K562 (cell line): Measurements from ENCODE around the gene TGM5. TPM values are rescaled to one million over a fixed set of nuclear protein-coding genes. Genes with fewer than 3 reads are reported as not detected.
A peak's percentile ranks its signal among the peaks of the same experiment; 100 is the strongest.

Experiments used
- ATAC-seq: fragments of 200-7000 bp; cut with Tn5 transposase; 3 replicates; pipeline ENCODE4 v1.9.1; 2020; ENCODE audit warnings: moderate library complexity
- BruUV-seq: library from RNA; stranded (reverse); fragments of 400-500 nt; replicated peaks from 2 replicates; lab custom pipeline; 2021; lab: Mats Ljungman, UMichigan
- CTCF ChIA-PET: fragments of 300-600 bp; formaldehyde crosslinking; extraction: SDS; loops from one replicate; lab custom pipeline; 2021; ENCODE audit warnings: low intra/inter-chr PET ratio; lab: Yijun Ruan, JAX
- POLR2A ChIA-PET: fragments of 300-600, 350-650 bp; sonication (Branson Sonifier 250); formaldehyde crosslinking; extraction: SDS; loops from one replicate; lab custom pipeline; 2021; ENCODE audit warnings: antibody characterized with exemption, inconsistent platforms; lab: Yijun Ruan, JAX
- DNase-seq, 4 experiments: peaks; one replicate each; pipeline versions ENCODE4 v3.0.0 to v3.0.0-alpha.2; 2011 to 2018; ENCODE audit warnings: low spot score in 3 of 4, mixed read lengths in 3 of 4; ENCODE audit errors: extremely low read depth in 1 of 4
- FAIRE-seq: peaks from 2 replicates; lab custom pipeline; 2011; peaks lifted over from hg19 to GRCh38; lab: Jason Lieb, UNC
- H2AFZ ChIP-seq: 2 replicates; pipeline ENCODE4 v1.6.0; 2011; ENCODE audit warnings: low read depth, low read length, control low read depth, inconsistent platforms
- H3K27ac ChIP-seq: fragments of 200-600 bp; 3 replicates; pipeline ENCODE4 v1.8.0; 2011; ENCODE audit warnings: low read depth, mild to moderate bottlenecking, control low read depth, inconsistent platforms, low read length, moderate library complexity, mixed read lengths; ENCODE audit errors: extremely low read depth
- H3K27me3 ChIP-seq, 2 experiments: fragments of 300-600 bp in 1 of 2; 2 replicates in 1 of 2; 3 replicates in 1 of 2; pipeline versions ENCODE4 v1.6.0 to v1.8.0; 2011; ENCODE audit warnings: inconsistent platforms in 2 of 2, low read length in 2 of 2, mild to moderate bottlenecking in 1 of 2, mixed read lengths in 1 of 2, moderate library complexity in 1 of 2; ENCODE audit not compliant: control insufficient read depth in 2 of 2, insufficient read depth in 2 of 2
- H3K36me3 ChIP-seq: fragments of 300-600 bp; 3 replicates; pipeline ENCODE4 v1.8.0; 2011; ENCODE audit warnings: mild to moderate bottlenecking, low read length, inconsistent platforms; ENCODE audit not compliant: control insufficient read depth, insufficient read depth
- H3K4me1 ChIP-seq, 2 experiments: fragments of 200-600 bp in 1 of 2; replicated peaks in 1 of 2; 2 replicates in 1 of 2; 3 replicates in 1 of 2; pipeline versions ENCODE4 v1.5.1 to v1.8.0; 2011; ENCODE audit warnings: inconsistent platforms in 2 of 2, low read length in 2 of 2, mild to moderate bottlenecking in 1 of 2, mixed read lengths in 1 of 2, moderate library complexity in 1 of 2; ENCODE audit not compliant: control insufficient read depth in 2 of 2, insufficient read depth in 2 of 2
- H3K4me2 ChIP-seq: 2 replicates; pipeline ENCODE4 v1.6.1; 2011; ENCODE audit warnings: low read length, control low read depth, inconsistent platforms, mixed read lengths; ENCODE audit not compliant: insufficient read depth
- H3K4me3 ChIP-seq: fragments of 200-600 bp; sonication (generic), shearing (Covaris generic); 2 replicates; pipeline ENCODE4 v1.5.1; 2016; ENCODE audit warnings: control low read depth, inconsistent platforms
- H3K79me2 ChIP-seq: fragments of 200-600 bp; 3 replicates; pipeline ENCODE4 v1.8.0; 2011; ENCODE audit warnings: low read length, inconsistent platforms; ENCODE audit not compliant: control insufficient read depth, insufficient read depth
- H3K9ac ChIP-seq, 2 experiments: 2 replicates each; pipeline versions ENCODE4 v1.6.0 to v1.6.1; 2011; ENCODE audit warnings: low read depth in 2 of 2, low read length in 2 of 2, control low read depth in 1 of 2, inconsistent platforms in 1 of 2, mild to moderate bottlenecking in 1 of 2, mixed read lengths in 1 of 2; ENCODE audit not compliant: insufficient read depth in 1 of 2
- H3K9me1 ChIP-seq: one replicate; pipeline ENCODE4 v1.6.0; 2011; ENCODE audit warnings: inconsistent platforms, mild to moderate bottlenecking, low read length, moderate library complexity; ENCODE audit not compliant: control insufficient read depth, insufficient read depth
- H3K9me3 ChIP-seq: replicated peaks from 2 replicates; pipeline ENCODE4 v1.5.1; 2011; ENCODE audit warnings: low read depth, low read length, inconsistent platforms; ENCODE audit not compliant: control insufficient read depth, insufficient read depth
- H4K20me1 ChIP-seq: replicated peaks from 2 replicates; pipeline ENCODE4 v1.6.1; 2011; ENCODE audit warnings: low read length, inconsistent platforms, mixed read lengths; ENCODE audit not compliant: control insufficient read depth, insufficient read depth
- ADNP ChIP-seq: fragments of 200-800 bp; sonication (Bioruptor generic); IDR thresholded peaks from 2 replicates; pipeline ENCODE4 v1.6.1; 2016; ENCODE audit warnings: missing genetic modification characterization, missing compliant biosample characterization
- FOXA3 ChIP-seq, 2 experiments: fragments of 450-650 bp in 1 of 2; sonication (generic) in 1 of 2; formaldehyde crosslinking; IDR thresholded peaks in 1 of 2; conservative IDR thresholded peaks in 1 of 2; 2 replicates each; pipeline versions ENCODE4 v1.4.0 to v1.8.0; 2020 to 2022; ENCODE audit warnings: mild to moderate bottlenecking in 2 of 2, missing genetic modification reagents in 1 of 2
- HNRNPUL1 ChIP-seq: fragments of 200-400 bp; formaldehyde crosslinking; IDR thresholded peaks from 2 replicates; pipeline ENCODE4 v1.6.1; 2017; ENCODE audit warnings: low read length
- HSF4 ChIP-seq: fragments of 250-450 bp; sonication (Bioruptor Pico); IDR thresholded peaks from 2 replicates; pipeline ENCODE4 v2.1.2; 2022; ENCODE audit warnings: mild to moderate bottlenecking, moderate library complexity, borderline replicate concordance
- PTRF ChIP-seq: fragments of 450-650 bp; IDR thresholded peaks from 2 replicates; pipeline ENCODE4 v1.6.1; 2016; ENCODE audit warnings: mild to moderate bottlenecking, missing genetic modification characterization, missing compliant biosample characterization
- SMC3 ChIP-seq: conservative IDR thresholded peaks from 2 replicates; pipeline ENCODE4 v1.6.1; 2011; ENCODE audit warnings: low read depth, low read length, improper control_type of control experiment; ENCODE audit not compliant: insufficient read depth
- SRSF7 ChIP-seq: fragments of 200-400 bp; formaldehyde crosslinking; optimal IDR thresholded peaks from 2 replicates; pipeline ENCODE3; 2017; ENCODE audit warnings: mild to moderate bottlenecking, low read depth, low read length
- ZBTB7A ChIP-seq: IDR thresholded peaks from 2 replicates; pipeline ENCODE4 v1.6.1; 2011; ENCODE audit warnings: low read depth, mild to moderate bottlenecking, low read length, moderate library complexity, borderline replicate concordance; ENCODE audit not compliant: control insufficient read depth
- ZFX ChIP-seq: sonication (generic); formaldehyde crosslinking; IDR thresholded peaks from 2 replicates; pipeline ENCODE4 v1.8.0; 2022; ENCODE audit warnings: mild to moderate bottlenecking, missing genetic modification reagents, moderate library complexity
- ZNF12 ChIP-seq: sonication (generic); formaldehyde crosslinking; IDR thresholded peaks from 2 replicates; pipeline ENCODE4 v1.4.0; 2020; ENCODE audit warnings: mild to moderate bottlenecking, missing genetic modification reagents
- ZNF316 ChIP-seq: fragments of 450-650 bp; IDR thresholded peaks from 2 replicates; pipeline ENCODE4 v1.6.1; 2016
- WGBS: fragments of 100-300 bp; shearing (Covaris generic); methylation state at CpG from one replicate; pipeline ENCODE4 v1.1.6; 2016; ENCODE audit warnings: low coverage, mixed read lengths; ENCODE audit not compliant: insufficient coverage; ENCODE audit errors: missing lambda C conversion rate; 5-methylcytosine and 5-hydroxymethylcytosine counted together
- in situ Hi-C: fragments of 300-500 bp; cut with MboI; formaldehyde crosslinking; loops from 4 replicates; pipeline ENCODE4 v1.15.0; 2018; ENCODE audit warnings: inconsistent platforms, mixed read lengths
- intact Hi-C: fragments of 100-400 bp; cut with micrococcal nuclease; formaldehyde crosslinking; loops from 2 replicates; pipeline ENCODE4 v1.14.2; 2022
- polyA plus RNA-seq, 8 experiments: library from polyadenylated mRNA; depleted of rRNA in 4 of 8; stranded (reverse) in 5 of 8; unstranded in 3 of 8; fragments of >200 nt; fragmentation: Nextera tagmentation in 2 of 8; fragmentation: Illumina TruSeq in 1 of 8; extraction: Ambion mirVana in 2 of 8; extraction: Trizol in 1 of 8; gene quantifications; 2 replicates each; pipeline versions ENCODE4 v1.2.1 to v1.2.3, GENCODE V29; 2011 to 2014; ENCODE audit warnings: inconsistent platforms in 1 of 8, missing spikeins in 1 of 8
- total RNA-seq, 7 experiments: library from RNA; depleted of rRNA in 6 of 7; stranded (reverse); fragments of >200 nt in 6 of 7; fragmentation: Illumina TruSeq in 2 of 7; extraction: Trizol in 2 of 7; gene quantifications; 2 replicates each; pipeline versions ENCODE4 v1.2.1 to v1.2.3, GENCODE V29; 2011 to 2021; ENCODE audit warnings: low replicate concordance in 1 of 7
- TF ChIP-seq, protein P1 (sequence below): fragments of 250-450 bp; sonication (Bioruptor Pico); IDR thresholded peaks from 2 replicates; pipeline ENCODE4 v1.8.0; 2021; ENCODE audit warnings: moderate library complexity, mild to moderate bottlenecking, inconsistent platforms

Gene TGM5
- total and polyA plus RNA-seq, 9 of the 15 experiments (the other 6 are each of a cell fraction or from before 2014, with no cell fraction given): 0.03 to 0.10 (median 0.07) TPM; not detected in 6

DNA sequence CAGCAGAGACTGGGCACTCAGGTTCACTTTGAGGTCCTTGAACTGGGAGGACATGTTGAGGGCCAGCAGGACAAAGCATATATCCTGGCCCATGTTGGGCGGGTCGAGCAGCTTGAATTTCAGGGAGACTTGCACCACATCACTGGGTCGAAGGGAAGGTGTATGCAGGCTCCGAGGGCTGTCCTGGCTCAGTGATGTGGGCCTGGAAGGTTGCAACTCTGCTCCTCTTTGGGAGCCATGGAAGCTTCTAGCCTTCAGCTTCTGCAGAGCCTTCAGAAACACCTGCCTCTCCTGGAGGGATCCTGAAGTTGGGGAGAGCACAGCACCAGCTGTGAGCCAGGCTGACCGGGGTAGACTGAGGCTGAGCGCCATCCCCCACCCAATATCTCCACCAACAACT, 31.2 kb downstream of the TGM5 start (continued):
- no peak for TF ChIP-seq HNRNPUL1
- TF ChIP-seq SRSF7: no peak
- TF ChIP-seq, protein P1, sequence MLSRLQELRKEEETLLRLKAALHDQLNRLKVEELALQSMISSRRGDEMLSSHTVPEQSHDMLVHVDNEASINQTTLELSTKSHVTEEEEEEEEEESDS (CRISPR knock-in tag): no peak

DNA sequence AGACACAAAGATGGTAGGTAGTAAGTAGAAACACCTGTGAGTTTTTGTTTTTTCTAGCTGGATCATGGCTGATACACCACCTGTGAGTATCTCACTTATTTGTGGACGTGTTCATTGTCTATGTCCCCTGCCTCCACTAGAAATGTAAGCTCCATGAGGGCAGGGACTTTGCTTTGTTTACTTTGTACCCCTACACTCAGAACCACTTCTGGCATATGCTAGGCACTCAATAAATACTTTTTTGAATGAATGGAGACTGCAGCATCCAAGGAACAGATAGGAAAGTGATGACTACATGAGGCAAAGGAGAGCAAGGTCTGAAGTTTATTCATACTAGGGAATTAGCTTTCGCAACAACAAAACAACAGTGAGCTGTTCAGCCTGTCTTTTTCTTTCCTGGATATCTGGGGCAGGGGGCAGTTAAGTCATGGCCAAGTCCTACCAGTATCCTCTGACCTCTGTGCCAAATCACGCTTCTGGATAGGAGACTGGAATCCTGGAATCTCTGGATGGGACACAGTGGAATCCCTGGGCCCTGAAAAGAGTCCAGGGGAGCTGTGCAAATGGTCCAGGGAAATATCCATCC, 34.3 kb downstream of the TGM5 start:
- in situ Hi-C loops: no loop called here
- Histone ChIP-seq H3K4me3 (no peak overlapping the region), H3K9me3 (no peaks in the 10 kb centered on the region), H3K79me2 (no peaks in the 10 kb centered on the region), H3K4me2 (no peak overlapping the region), H3K9me1 (no peaks in the 10 kb centered on the region), H3K36me3 (no peaks in the 10 kb centered on the region), H3K27ac (no peak overlapping the region), H3K9ac (no peak overlapping the region), H3K27me3 (no peaks in the 10 kb centered on the region), H3K4me1 (peaks cover 11 to 20% of the 10 kb centered on the region in 2 experiments; a peak in 4 of 5 replicates), H4K20me1 (no peaks in the 10 kb centered on the region), H2AFZ (no peak overlapping the region)
- ChIA-PET CTCF (no interaction called here), POLR2A (interaction anchor here (0.7 kb wide), 1 partner anchor 9 kb away, joined by 7 read pairs; no protein-coding TSS in a partner anchor)
- WGBS: 71% methylated on average over 3 of the region's 3 CpGs
- no peak for ATAC-seq
- TF ChIP-seq SMC3 (no peak), ZNF316 (peak; percentile 61), ZBTB7A (no peak), FOXA3 (CRISPR knock-in tag; conservative IDR thresholded peaks at IDR 0.05 in 1 of 2, IDR thresholded peaks at IDR 0.05 in 1 of 2) (peak in 1 of 2 experiments; percentile 70; a peak in 1 of 4 replicates), ZNF12 (no peak), HSF4 (CRISPR knock-in tag) (no peak), ZFX (CRISPR knock-in tag) (no peak), PTRF (tag) (no peak), ADNP (tag) (no peak)
- BruUV-seq: no TSS peak
- FAIRE-seq: no peak
- intact Hi-C loops: no loop called here
- no peak for DNase-seq
